ENCODE measurements around the gene FANCG. TPM values are rescaled to one million over a fixed set of nuclear protein-coding genes. Genes with fewer than 3 reads are reported as not detected.
A peak's percentile ranks its signal among the peaks of the same experiment; 100 is the strongest.

Gene FANCG
- total RNA-seq, 1 donor from 2014 or later = 28.8 TPM

GRCh38 chr9:35056571-35057270, 23.0 kb downstream of the FANCG start:
- POLR2A ChIA-PET = interaction anchor here (1.9 kb wide), 1 partner anchor 23 kb away, joined by 5 read pairs; the partner anchor contains the start of gene FANCG
- no peak for TF ChIP-seq CTCF (IDR thresholded peaks at IDR 0.05)
- ATAC-seq (ENCODE audit: low read depth) = no peak
- no peaks in the 10 kb centered on the region for H3K4me1 Mint-ChIP-seq
- peaks cover 90% of the 10 kb centered on the region for H3K36me3 Mint-ChIP-seq (ENCODE audit: low read depth)
- intact Hi-C loops (cut with micrococcal nuclease) = no loop called here
- no peaks in the 10 kb centered on the region for H3K27me3 Mint-ChIP-seq
- CTCF ChIA-PET = no interaction called here
- H3K4me3 Mint-ChIP-seq = no peak overlapping the region
- peak overlapping the region; percentile 27 for H3K27ac Mint-ChIP-seq
- no peak for DNase-seq
- H3K9me3 Mint-ChIP-seq = no peaks in the 10 kb centered on the region

GRCh38 chr9:35054871-35055644, 24.7 kb downstream of the FANCG start:
- CTCF ChIA-PET = no interaction called here

GRCh38 chr9:35054185-35054835, 25.4 kb downstream of the FANCG start:
- Mint-ChIP-seq H3K27ac (peak overlapping the region; percentile 5), H3K9me3 (no peaks in the 10 kb centered on the region), H3K4me1 (peaks cover 5% of the 10 kb centered on the region), H3K27me3 (no peaks in the 10 kb centered on the region), H3K4me3 (no peak overlapping the region), H3K36me3 (ENCODE audit: low read depth) (peaks cover 74% of the 10 kb centered on the region)
- CTCF ChIA-PET = interaction anchor here (6.3 kb wide), 1 partner anchor 155 kb away, joined by 93 read pairs; no protein-coding TSS in a partner anchor
- ATAC-seq (ENCODE audit: low read depth) (no peak), DNase-seq (no peak)
- intact Hi-C loops (cut with micrococcal nuclease) = no loop called here
- POLR2A ChIA-PET = interaction anchor here (0.7 kb wide), 1 partner anchor 17 kb away, joined by 4 read pairs; no protein-coding TSS in a partner anchor
- TF ChIP-seq CTCF (IDR thresholded peaks at IDR 0.05) = no peak

More at GRCh38 chr9:35054871-35055644, 24.7 kb downstream of the FANCG start:
- DNase-seq (no peak), ATAC-seq (ENCODE audit: low read depth) (no peak)
- peaks cover 5% of the 10 kb centered on the region for H3K4me1 Mint-ChIP-seq
- intact Hi-C loops (cut with micrococcal nuclease) = no loop called here
- no peak for TF ChIP-seq CTCF (IDR thresholded peaks at IDR 0.05)
- H3K4me3 Mint-ChIP-seq = no peak overlapping the region
- no peaks in the 10 kb centered on the region for H3K27me3 Mint-ChIP-seq
- no peaks in the 10 kb centered on the region for H3K9me3 Mint-ChIP-seq
- H3K36me3 Mint-ChIP-seq (ENCODE audit: low read depth) = peaks cover 80% of the 10 kb centered on the region
- H3K27ac Mint-ChIP-seq = no peak overlapping the region
- POLR2A ChIA-PET = no interaction called here

- intact Hi-C loops (cut with micrococcal nuclease) = loop anchor here (1.0 kb wide), 3 partner anchors 15 to 152 kb away; partner anchors contain the start of gene DNAJB5
- peak; percentile 71 for ATAC-seq (ENCODE audit: low read depth)
- DNase-seq = no peak
- H3K4me1 Mint-ChIP-seq = peaks cover 5% of the 10 kb centered on the region
- H3K36me3 Mint-ChIP-seq (ENCODE audit: low read depth) = peaks cover 60% of the 10 kb centered on the region
- TF ChIP-seq CTCF (IDR thresholded peaks at IDR 0.05) = no peak
- no peaks in the 10 kb centered on the region for H3K27me3 Mint-ChIP-seq
- ChIA-PET CTCF (interaction anchor here (0.6 to 6.3 kb wide), 21 partner anchors 8 to 502 kb away, joined by 3 to 93 read pairs (median 4); partner anchors contain the start of genes DNAJB5 and VCP), POLR2A (interaction anchor here (0.5 to 1.6 kb wide), 4 partner anchors 15 to 152 kb away, joined by 3 to 11 read pairs (median 5); partner anchors contain the start of gene VCP)
- H3K9me3 Mint-ChIP-seq = no peaks in the 10 kb centered on the region
- no peak overlapping the region for H3K4me3 Mint-ChIP-seq
- H3K27ac Mint-ChIP-seq = no peak overlapping the region
Measured at GRCh38 chr9:35051069-35051967, 28.4 kb downstream of the FANCG start.

All from activated B cell treated with CpG ODN at 0.5 μM for 24 hours (primary cell).